Liver (tissue), 9 donors: ENCODE data around the gene KCNIP4. TPM values are rescaled to one million over a fixed set of nuclear protein-coding genes. Genes with fewer than 3 reads are reported as not detected.

ENCODE experiments used
- DNase-seq: peaks from one replicate; pipeline ENCODE4 v3.0.0-alpha.2; 2017; ENCODE audit warnings: low spot score
- H3K27ac ChIP-seq, 2 donors: one replicate each; pipeline ENCODE4 v1.7.0; 2013; ENCODE audit warnings: inconsistent platforms in 2 of 2, low read length in 2 of 2, control low read depth in 1 of 2, low read depth in 1 of 2, mild to moderate bottlenecking in 1 of 2
- H3K27me3 ChIP-seq, 4 donors: one replicate each; pipeline versions ENCODE4 v1.6.1 to v1.7.0; 2013; ENCODE audit warnings: low read length in 3 of 4, inconsistent platforms in 1 of 4, mild to moderate bottlenecking in 1 of 4, moderate library complexity in 1 of 4; ENCODE audit not compliant: control insufficient read depth in 4 of 4, insufficient read depth in 4 of 4
- H3K36me3 ChIP-seq, 4 donors: one replicate each; pipeline versions ENCODE4 v1.6.1 to v1.7.0; 2013; ENCODE audit warnings: low read length in 3 of 4, mild to moderate bottlenecking in 3 of 4, low read depth in 1 of 4, moderate library complexity in 1 of 4; ENCODE audit not compliant: control insufficient read depth in 4 of 4, insufficient read depth in 3 of 4
- H3K4me1 ChIP-seq, 4 donors: one replicate each; pipeline versions ENCODE4 v1.6.1 to v1.7.0; 2013; ENCODE audit warnings: low read length in 3 of 4, mild to moderate bottlenecking in 3 of 4, moderate library complexity in 1 of 4; ENCODE audit not compliant: control insufficient read depth in 4 of 4, insufficient read depth in 4 of 4
- H3K4me3 ChIP-seq, 3 donors: one replicate each; pipeline versions ENCODE4 v1.6.1 to v1.7.0; 2013; ENCODE audit warnings: low read length in 3 of 3, control low read depth in 1 of 3, low read depth in 1 of 3, mild to moderate bottlenecking in 1 of 3
- H3K9ac ChIP-seq, 2 donors: one replicate each; pipeline ENCODE4 v1.7.0; 2013; ENCODE audit warnings: low read length in 2 of 2, mild to moderate bottlenecking in 2 of 2, moderate library complexity in 2 of 2, control low read depth in 1 of 2, low read depth in 1 of 2
- H3K9me3 ChIP-seq, 4 donors: one replicate each; pipeline versions ENCODE4 v1.6.1 to v1.7.0; 2013; ENCODE audit warnings: low read length in 3 of 4; ENCODE audit not compliant: control insufficient read depth in 4 of 4
- ATF3 ChIP-seq: IDR thresholded peaks from 2 replicates; pipeline ENCODE4 v1.6.1; 2016; ENCODE audit warnings: antibody characterized with exemption
- CTCF ChIP-seq: fragments of 150-350 bp; IDR thresholded peaks from 2 replicates; pipeline ENCODE4 v1.5.1; 2017; ENCODE audit warnings: improper control_type of control experiment, low read depth, low read length; ENCODE audit not compliant: missing input control
- FOXA1 ChIP-seq: IDR thresholded peaks from 2 replicates; pipeline ENCODE4 v1.6.1; 2016; ENCODE audit warnings: antibody characterized with exemption
- FOXA2 ChIP-seq: IDR thresholded peaks from 2 replicates; pipeline ENCODE4 v1.6.1; 2016; ENCODE audit warnings: antibody characterized with exemption
- GABPA ChIP-seq, 2 donors: IDR thresholded peaks in 1 of 2; conservative IDR thresholded peaks in 1 of 2; 2 replicates each; pipeline ENCODE4 v1.6.1; 2016; ENCODE audit warnings: antibody characterized with exemption in 2 of 2, mild to moderate bottlenecking in 1 of 2, moderate library complexity in 1 of 2
- HNF4G ChIP-seq: IDR thresholded peaks from 2 replicates; pipeline ENCODE4 v1.6.1; 2016; ENCODE audit warnings: antibody characterized with exemption
- MAX ChIP-seq: IDR thresholded peaks from 2 replicates; pipeline ENCODE4 v1.6.1; 2016; ENCODE audit warnings: antibody characterized with exemption
- NR2F2 ChIP-seq: IDR thresholded peaks from 2 replicates; pipeline ENCODE4 v1.6.1; 2016; ENCODE audit warnings: antibody characterized with exemption
- REST ChIP-seq: IDR thresholded peaks from 2 replicates; pipeline ENCODE4 v1.6.1; 2016; ENCODE audit warnings: antibody characterized with exemption, mild to moderate bottlenecking
- SP1 ChIP-seq: IDR thresholded peaks from 2 replicates; pipeline ENCODE4 v1.6.1; 2018; ENCODE audit warnings: antibody characterized with exemption, mild to moderate bottlenecking
- YY1 ChIP-seq: IDR thresholded peaks from 2 replicates; pipeline ENCODE4 v1.6.1; 2016; ENCODE audit warnings: antibody characterized with exemption, mild to moderate bottlenecking
- WGBS: extraction: QIAGEN DNeasy Blood & Tissue Kit; methylation state at CpG from one replicate; pipeline ENCODE4 v1.1.7; 2013; 5-methylcytosine and 5-hydroxymethylcytosine counted together
- polyA plus RNA-seq, 2 donors: library from polyadenylated mRNA; stranded (reverse) in 1 of 2; unstranded in 1 of 2; fragments of 200-250 nt in 1 of 2; fragments of >200 nt in 1 of 2; fragmentation: Nextera tagmentation in 1 of 2; extraction: Ambion mirVana in 1 of 2; gene quantifications; one replicate each; pipeline versions ENCODE4 v1.2.1 to v1.2.3, GENCODE V29; 2013 to 2015
- total RNA-seq, 2 donors: library from RNA; depleted of rRNA; stranded (reverse); fragments of >200 nt; gene quantifications; one replicate each; pipeline ENCODE4 v1.2.3, GENCODE V29; 2014
- donor health status: healthy.
- donor health status: healthy.
- donor health status: healthy.
- donor health status: healthy.
- donor health status: healthy.

Gene KCNIP4
- total and polyA plus RNA-seq, 4 donors = 0.08 to 0.14 TPM; not detected in 2

- WGBS = 65% methylated on average over 3 of the region's 3 CpGs
- Histone ChIP-seq H3K27me3 (peaks cover 0 to 7% (median 2%) of the 10 kb centered on the region in 4 donors), H3K4me3 (no peak overlapping the region), H3K4me1 (no peaks in the 10 kb centered on the region), H3K9me3 (no peaks in the 10 kb centered on the region), H3K9ac (no peak overlapping the region), H3K36me3 (no peaks in the 10 kb centered on the region), H3K27ac (no peak overlapping the region)
- TF ChIP-seq MAX (no peak), YY1 (no peak), GABPA (IDR thresholded peaks at IDR 0.05 in 1 of 2, conservative IDR thresholded peaks at IDR 0.05 in 1 of 2) (no peak), CTCF (no peak), FOXA1 (no peak), FOXA2 (no peak), REST (no peak), SP1 (no peak)
- DNase-seq = no peak
Measured at GRCh38 chr4:20982544-20982943, 966.0 kb downstream of the KCNIP4 start.

- Histone ChIP-seq H3K9me3 (no peaks in the 10 kb centered on the region), H3K36me3 (no peaks in the 10 kb centered on the region), H3K4me1 (no peaks in the 10 kb centered on the region), H3K4me3 (no peak overlapping the region), H3K27me3 (no peaks in the 10 kb centered on the region), H3K27ac (no peak overlapping the region), H3K9ac (no peak overlapping the region)
- TF ChIP-seq ATF3 (no peak), HNF4G (no peak), GABPA (IDR thresholded peaks at IDR 0.05 in 1 of 2, conservative IDR thresholded peaks at IDR 0.05 in 1 of 2) (no peak), CTCF (no peak), SP1 (no peak), FOXA1 (no peak), NR2F2 (no peak)
- no peak for DNase-seq
- 50% methylated on average over 6 of the region's 6 CpGs for WGBS
Measured at GRCh38 chr4:20960291-20960690, 988.3 kb downstream of the KCNIP4 start.
